HG03025 (cell line): ENCODE data around the gene CABP4.

Source experiments
- ATAC-seq: cut with Tn5 transposase; IDR thresholded peaks from one replicate; pipeline ENCODE4 v1.9.1; 2021; ENCODE audit warnings: mild to moderate bottlenecking, moderate library complexity; ENCODE audit not compliant: unreplicated experiment, low FRiP score

Gene CABP4

DNA sequence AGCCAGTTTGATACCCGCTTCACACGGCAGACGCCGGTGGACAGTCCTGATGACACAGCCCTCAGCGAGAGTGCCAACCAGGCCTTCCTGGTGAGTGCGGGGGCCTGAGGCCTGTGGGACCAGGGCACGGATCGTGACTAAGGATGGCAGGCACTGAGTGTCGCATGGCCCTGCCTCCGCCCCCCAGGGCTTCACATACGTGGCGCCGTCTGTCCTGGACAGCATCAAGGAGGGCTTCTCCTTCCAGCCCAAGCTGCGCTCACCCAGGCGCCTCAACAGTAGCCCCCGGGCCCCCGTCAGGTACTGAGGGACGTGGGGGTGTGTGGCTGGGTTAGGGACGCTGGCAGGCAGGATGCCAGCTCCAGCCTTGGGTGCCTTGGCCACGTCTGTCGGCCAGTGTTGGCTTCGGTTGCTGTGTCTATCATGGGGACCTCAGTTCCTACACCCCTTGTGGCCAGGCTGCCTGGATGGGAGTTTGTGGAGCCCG lies 20.7 kb upstream of the CABP4 start:
- no peak for ATAC-seq

DNA sequence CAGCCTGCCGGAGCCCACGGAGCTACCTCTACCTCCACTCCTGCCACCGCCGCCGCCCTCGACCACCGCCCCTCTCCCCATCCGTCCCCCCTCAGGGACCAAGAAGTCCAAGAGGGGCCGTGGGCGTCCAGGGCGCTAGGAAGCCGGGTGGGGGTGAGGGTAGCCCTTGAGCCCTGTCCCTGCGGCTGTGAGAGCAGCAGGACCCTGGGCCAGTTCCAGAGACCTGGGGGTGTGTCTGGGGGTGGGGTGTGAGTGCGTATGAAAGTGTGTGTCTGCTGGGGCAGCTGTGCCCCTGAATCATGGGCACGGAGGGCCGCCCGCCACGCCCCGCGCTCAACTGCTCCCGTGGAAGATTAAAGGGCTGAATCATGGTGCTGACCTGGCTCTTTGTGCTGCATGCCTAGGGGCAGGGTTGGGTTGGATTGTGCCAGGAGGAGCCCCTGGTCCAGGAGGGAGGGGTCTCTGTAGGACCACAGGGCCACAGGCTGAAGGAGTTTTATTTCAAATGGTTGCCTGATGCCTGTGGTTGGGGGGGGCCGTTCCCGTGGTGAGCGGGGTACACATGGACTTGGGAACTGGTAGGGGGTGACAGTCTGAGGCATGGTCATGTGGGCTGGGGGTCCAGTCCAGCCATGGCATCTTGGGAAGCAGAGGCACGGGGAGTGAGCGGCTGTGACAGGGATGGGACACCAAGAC lies 20.0 kb upstream of the CABP4 start:
- no peak for ATAC-seq

DNA sequence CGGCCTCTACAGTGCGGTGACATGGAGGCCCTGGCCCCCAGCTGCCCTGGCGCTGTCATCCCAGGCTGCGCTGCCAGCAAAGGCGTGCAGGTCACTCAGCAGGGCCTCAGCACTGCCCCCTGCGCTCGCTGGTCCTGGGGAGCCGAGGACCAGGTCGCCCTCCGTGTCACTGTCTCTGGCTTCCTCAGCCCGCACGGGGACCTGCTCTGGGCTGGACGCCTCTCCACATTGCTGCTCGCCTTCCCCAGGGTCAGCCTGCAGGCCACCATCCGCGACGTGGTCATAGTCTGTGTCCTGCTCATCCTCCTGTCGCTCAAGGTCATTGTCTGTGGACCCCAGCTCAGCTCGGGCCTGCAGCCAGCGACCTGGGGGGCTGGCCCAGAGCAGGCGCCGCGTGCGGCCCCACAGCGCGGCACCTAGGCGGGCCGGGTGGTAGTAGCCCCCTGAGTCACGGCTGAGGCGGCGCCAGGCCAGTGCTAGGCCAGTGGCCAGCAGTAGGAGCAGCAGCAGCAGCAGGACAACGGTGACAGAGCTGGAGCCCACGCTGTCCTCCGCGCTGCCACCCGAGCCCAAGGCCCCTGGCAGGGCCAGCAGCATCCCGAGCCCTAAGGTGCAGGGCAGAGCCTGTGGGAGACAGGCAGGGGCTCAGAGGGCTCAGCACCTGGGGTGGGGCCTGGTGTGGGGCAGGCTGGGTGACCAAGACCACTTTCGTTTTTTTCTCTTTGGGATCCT lies 19.3 kb upstream of the CABP4 start:
- ATAC-seq: no peak

DNA sequence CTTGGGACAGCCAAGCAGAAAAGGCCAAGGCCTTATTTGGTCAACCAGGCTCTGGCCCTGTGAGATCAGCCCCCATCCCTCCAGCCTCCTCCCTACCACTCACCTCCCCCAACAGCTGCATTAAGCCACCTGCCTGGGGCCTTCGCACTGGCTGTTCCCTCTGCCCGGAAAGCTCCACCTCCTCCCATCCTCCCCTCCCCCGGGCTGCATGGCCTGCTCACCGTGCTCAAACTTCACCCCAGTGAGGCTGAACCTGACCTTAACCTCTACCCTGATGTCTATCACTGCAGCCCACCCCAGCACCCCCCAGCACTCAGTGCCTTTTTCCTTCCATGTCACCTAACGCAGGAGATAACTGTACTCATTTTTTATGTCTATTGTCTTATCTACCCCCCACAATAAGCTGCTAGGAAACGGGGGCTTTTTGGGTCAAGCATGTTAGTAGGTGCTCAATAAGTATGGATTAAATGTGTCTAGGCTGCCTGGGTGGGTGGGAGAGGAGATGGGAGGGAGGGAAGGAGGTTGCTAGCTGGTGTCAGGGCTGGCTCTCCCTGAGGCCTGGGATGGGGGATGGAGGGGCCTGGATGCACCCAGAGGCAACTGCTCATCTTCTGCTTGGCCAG lies 18.6 kb upstream of the CABP4 start:
- ATAC-seq: no peak

DNA sequence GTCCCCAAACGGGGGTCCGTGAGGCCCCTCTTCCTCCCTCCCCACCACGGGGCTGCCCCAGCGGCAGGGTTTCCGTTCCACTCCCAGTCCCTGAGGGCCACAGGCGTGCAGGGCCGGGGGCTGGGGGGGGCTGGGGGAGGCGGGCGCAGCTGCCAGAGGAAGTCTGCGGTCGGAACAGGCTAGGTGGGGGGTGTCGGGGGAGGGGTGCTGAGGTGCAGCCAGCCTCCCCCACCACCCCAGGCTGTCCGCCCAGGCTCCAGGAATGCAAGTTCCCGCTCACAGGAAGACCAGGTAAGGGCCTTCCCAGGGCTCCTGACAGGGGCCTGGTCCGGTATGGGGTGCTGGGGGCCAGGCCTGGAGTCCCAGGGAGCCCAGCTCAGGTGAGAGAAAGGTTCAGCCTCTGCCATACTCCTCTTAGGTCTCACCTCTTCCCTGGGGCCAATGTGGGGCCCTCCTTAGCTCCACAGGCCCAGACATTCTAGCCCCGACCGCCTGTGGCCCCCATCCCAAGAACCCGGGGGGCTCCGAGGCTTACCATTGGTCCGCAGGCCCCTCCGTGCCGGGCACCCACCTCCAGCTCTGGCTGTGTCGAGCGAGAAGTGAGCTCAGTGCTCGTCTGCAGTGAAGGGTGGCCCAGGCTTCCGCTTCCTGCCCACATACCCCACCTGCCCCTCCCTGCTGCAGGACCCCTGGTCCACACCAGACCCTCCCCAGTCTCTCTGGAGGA lies 17.9 kb upstream of the CABP4 start, which contains the start of gene PTPRCAP:
PTPRCAP (minus strand) TSS at position 601 of the 727 bp plus-strand sequence; CDS start at position 538, 63 bp downstream.
- no peak for ATAC-seq

DNA sequence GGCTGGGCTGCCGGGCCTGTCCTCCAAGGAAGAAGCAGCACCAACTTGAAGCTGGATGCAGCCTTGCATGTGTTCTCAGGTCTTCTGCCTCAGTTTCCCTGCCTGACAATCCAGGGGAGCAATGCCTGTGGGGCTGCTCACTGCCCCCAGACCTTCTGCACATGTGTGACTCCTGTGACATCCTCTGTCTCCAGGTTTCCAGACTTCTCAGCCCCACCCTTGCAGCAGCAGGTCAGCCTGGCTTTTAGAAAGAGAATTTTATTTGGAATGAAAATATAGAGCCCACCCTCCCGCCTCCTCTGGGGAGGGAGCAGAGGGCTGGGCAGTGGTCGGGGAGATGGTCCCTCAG lies 17.4 kb upstream of the CABP4 start:
- no peak for ATAC-seq

DNA sequence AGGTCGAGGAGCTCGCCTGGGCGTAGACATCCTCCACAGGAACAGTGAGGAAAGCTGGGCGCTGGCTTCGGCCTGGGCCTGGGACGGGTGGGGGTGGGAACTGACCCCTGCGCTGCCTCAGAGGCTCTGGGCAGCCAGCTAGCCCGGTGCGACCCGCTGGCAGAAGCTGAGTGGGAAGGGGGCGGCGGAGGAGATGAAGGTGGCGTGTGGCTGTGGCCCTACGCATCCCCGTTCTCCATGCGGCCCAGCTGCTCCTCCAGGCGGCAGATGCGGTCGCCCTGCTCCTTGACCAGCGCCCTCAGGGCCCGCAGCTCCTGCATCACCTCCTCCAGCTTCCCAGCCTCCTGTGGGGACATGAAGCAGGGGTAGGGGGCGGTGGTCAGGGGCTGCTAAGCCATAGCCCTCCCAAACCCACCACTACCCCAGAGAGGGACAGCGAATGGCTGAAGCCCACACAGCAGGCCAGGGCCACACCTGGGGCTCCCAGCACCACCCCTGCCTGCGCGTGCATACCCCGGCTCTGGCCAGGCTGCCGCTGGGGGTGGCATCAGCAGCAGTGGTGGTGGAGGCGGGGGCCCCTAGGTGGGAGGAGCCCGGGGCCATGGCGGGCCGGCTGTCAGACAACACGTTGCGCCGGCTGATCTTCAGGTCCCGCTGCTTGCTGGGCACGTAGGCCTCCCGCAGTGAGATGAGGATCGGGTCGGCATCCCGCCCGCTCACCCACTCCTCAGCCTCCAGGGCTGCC lies 16.8 kb upstream of the CABP4 start:
- no peak for ATAC-seq

DNA sequence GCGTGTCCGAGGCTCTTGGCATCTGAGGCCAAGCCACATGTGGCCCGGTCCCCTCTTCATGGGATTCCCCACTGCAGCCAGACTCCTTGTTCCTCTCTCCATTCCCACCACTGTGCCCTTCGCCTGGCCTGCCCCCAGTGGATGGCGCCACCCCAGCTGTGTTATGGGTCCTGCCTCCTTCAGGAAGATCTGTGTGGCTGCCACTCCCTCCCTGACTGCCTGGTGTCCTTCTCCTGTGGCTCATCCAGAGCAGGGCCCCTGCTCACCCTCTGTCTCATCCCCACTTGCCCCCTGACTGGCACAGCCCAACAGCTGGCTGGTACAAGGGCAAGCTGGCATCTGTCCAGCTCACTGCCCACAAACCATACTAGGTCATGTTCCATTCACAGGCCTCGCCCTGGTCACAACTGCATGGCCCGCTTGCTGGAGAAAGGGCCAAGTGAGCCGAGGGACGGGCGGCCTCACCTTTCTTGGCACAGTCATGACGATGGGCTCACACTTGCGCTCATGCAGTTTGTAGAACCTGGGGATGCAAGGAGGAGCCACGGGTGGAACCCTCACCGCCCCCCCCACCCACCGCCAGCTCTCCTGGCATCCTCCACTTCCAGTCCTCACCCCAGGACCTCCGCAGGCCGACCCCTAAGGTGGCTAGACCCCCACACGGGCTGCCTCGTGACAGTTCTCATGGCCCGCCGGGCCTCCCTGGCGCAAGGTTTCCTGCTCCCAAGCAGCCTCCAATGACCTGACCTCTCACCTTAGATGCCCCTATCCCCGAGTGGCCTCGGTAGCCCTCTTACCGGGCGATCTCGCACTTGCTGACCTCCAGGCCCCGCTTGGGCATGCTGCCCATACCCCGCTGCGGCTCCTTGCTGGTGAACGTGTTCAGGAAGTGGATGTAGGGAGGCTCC lies 15.6 kb upstream of the CABP4 start:
- no peak for ATAC-seq

DNA sequence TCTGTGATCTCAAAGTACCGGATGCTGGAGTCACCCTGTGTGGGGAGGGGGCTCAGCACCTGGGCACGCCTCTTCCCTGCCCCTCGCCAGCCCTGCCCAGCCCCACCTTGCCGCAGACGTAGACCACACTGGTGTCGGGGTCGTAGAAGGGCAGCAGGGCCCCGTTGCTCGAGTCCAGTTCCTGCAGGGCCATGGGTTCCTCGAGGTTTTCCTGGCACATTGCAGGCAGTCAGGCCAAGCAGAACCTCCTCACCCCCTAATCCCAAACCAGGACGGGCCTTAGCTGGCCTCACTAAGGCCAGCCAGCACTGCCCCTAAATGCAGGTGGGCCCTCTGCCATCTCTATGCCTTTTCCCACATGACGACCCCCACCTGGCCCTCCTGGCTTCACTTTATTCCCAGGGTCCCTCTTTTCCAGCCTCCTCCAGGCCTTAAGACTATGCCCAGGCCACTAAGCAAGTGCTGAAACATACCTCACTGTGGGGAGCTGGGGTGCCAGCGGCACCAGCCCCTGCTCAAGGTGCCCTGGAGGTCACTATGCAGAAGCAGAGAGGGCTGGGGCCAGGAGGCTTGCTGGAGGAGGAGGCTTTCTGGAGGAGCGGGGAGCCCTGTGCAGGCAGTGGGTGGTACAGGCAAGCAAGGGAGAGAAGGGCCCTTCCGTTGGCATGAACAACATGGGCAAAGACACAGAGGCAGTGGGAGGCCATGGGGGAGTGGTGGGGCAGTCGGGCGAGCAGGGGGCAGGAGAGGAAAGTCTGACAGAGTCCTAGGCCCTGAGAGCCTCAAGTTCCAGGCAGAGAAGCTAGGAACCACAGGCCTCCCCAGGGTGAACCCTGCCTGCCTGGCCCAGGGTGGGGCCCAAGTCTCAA lies 14.7 kb upstream of the CABP4 start:
- ATAC-seq: no peak

DNA sequence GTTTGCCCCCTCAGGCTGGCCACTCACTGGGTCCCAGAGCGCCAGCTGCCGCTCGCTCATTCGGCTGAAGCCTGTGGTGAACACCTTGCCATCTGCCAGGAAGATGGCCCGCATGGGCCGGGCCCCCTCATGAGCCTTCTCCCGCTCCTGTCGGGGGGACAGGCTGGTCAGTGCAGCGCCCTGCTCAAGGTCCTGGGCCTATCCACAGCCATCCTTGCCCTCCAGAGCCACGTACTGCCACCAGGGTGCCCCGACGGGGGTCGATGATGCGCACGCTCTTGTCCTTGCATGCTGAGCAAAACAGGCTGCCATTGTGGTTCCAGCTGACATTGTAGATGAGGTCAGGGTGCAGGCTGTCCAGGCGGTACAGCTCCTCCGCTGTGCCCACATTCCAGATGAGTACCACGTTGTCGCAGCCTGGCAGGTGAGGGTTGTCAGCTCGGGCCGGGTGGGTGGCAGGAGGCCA lies 14.0 kb upstream of the CABP4 start:
- no peak for ATAC-seq

DNA sequence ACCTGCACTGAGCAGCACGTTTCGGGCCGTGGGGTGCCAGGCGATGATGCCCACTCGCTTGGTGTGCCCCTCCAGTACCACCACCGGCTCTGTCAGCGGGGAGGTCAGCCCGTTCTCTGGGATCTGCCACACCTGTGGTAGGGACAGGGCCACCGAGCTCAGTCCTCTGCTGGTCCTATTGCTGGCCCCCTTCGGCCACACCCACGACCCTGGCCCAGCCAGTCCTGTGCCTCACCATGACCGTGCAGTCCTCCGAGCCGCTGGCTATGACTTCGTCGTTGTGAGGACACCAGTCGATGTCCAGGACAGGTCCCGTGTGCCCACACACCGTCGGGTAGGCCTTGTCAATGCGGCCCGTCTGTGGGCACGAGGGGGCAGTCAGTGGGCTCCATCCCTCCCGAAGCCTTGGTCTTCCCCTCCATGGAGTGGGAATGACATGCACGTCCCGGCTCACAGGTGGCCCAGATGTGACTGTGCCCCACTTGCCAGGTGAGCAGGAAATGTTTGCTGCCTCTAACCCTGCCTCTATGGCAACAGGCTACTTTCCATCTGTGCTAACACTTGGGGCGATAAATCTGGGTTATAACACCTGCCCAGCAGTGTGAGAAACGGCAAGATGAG lies 13.3 kb upstream of the CABP4 start:
- ATAC-seq: no peak

DNA sequence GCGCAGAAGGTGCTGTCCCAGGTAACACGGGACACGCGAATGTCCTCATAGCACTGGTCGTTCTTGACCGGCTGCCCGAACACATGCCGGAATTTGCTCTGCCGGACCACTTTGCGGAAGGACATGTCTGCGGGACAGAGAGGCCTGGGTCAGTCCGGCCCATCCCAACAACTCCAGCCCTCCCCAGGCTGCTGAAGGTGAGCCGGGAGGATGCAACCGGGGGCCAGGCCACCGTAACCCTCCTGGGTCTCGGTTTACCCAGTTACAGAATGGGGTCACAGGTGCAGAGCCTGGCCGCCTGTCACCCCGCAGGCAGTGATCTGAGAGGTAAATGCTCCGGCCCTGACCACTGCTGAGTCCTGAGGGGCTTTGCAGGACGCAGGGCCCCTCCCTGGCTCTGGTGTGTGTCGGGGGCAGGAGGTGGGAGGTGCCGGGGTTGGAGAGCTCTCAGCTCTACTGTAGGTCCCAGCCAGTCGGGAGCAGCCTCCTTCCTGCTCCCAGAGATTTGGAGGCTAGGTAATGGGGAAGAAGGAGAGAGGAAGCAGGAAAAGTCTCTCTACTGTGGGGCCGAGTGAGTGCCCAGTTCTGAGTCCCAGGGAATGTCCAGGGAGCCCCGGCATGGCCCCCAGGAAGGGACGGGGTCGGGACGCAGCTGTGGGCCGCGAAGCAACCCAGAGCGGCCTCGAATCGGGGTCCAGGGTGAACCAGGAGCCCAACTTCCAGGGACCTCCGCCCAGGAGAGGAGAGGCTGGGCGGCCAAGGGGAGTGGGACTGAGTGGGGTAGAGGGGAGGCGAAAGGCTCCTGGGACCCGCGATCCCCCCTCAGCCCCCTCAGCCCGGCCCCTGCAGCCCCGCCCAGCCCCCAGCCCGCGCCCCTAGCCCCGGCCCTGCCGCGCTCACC lies 12.4 kb upstream of the CABP4 start:
- ATAC-seq: no peak

DNA sequence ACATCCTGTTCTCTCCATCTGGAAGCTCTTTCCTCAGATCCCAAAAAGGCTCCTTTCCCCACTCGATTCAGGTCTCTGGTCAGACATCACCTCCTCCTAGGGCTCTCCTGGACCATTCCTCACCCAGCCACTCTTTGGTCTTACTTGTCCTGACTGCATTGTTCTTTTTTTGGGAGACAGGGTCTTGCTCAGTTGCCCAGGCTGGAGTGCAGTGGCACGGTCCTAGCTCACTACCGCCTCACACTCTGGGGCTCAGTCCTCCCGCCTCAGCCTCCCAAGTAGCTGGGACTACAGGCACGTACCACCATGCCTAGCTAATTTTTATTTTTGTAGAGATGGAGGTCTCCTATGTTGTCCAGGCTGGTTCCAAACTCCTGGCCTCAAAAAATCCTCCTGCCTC lies 9.6 kb upstream of the CABP4 start:
- no peak for ATAC-seq

DNA sequence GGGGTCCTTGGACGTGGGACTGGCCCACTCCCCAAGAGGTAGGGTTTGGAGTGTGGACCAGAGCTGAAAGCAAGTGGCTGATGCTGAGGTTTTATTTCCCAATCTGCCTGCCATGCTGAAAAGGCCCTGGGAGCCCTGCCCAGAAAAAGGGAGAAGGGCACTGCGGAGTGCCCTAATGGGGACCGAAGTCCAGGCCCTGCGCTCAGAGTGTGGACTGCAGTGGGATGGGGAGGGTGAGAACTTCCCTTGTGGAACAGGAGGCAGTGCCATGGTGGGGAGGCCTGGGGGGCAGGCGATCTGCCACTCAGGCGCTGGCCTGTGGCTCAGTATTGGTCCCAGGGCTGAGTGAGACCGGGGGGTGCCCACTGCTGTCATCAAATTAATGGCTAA lies 6.9 kb upstream of the CABP4 start:
- no peak for ATAC-seq

DNA sequence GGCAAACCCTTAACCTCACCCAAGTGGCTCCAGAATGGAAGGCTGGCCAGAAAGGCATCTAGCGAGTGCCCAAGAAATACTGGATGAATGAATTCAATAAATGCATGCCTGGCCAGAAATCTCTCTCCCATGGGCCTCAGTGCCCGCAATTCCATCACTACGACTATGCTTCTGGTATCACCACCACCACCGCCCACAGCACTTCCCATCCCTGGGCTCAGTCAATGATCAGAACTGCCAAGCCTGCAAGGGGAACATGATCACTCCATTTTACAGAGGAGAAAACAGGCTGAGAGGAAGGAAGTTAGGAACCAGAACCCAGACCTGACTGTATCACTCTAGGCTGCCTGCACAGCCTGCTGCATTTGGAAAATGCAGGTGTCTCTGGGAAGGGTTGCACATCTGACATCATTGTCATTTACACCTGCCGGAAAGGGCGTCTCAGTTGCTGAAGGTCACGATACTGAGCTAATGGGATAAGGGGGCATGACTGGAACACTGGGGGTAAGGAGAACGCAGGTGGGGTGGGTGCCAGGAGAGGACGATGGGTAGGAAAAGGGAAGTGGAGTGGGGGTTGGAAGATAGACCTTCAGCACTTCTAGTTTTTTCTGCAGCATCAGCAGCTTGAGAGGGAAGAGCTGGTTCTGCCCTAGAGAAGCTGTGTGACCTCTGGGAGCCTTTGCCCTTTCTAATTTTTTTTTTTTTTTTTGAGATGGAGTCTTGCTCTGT lies 5.9 kb upstream of the CABP4 start:
- no peak for ATAC-seq
